Vagina (tissue), 2 donors: Measurements from ENCODE around the gene E2F8. TPM values are rescaled to one million over a fixed set of nuclear protein-coding genes. Genes with fewer than 3 reads are reported as not detected.

ENCODE experiments used
- DNase-seq, 2 donors: peaks; one replicate each; pipeline ENCODE4 v3.0.0-alpha.2; 2017; ENCODE audit errors: extremely low spot score in 2 of 2
- H3K27ac ChIP-seq: fragments of 200-600 bp; sonication (generic); one replicate; pipeline ENCODE4 v1.5.1; 2019
- H3K27me3 ChIP-seq: fragments of 200-600 bp; sonication (generic); one replicate; pipeline ENCODE4 v1.5.1; 2019
- H3K36me3 ChIP-seq, 2 donors: fragments of 200-600 bp; sonication (generic); one replicate each; pipeline ENCODE4 v1.5.1; 2017 to 2019
- H3K4me1 ChIP-seq: fragments of 200-600 bp; sonication (generic); one replicate; pipeline ENCODE4 v1.5.1; 2019
- H3K4me3 ChIP-seq, 2 donors: fragments of 200-600 bp; sonication (generic); 1 replicate in 1 of 2; 2 replicates in 1 of 2; pipeline ENCODE4 v1.5.1; 2016 to 2019
- H3K9me3 ChIP-seq: fragments of 200-600 bp; sonication (generic); one replicate; pipeline ENCODE4 v1.5.1; 2019
- POLR2A ChIP-seq, 2 donors: fragments of 450-650 bp; IDR thresholded peaks; one replicate each; pipeline ENCODE4 v1.6.1; 2017; ENCODE audit warnings: antibody characterized with exemption in 2 of 2, mild to moderate bottlenecking in 2 of 2, moderate library complexity in 2 of 2
- POLR2AphosphoS5 ChIP-seq, 2 donors: sonication (generic); formaldehyde crosslinking; IDR thresholded peaks; one replicate each; pipeline ENCODE4 v1.9.0; 2017; ENCODE audit warnings: antibody characterized with exemption in 2 of 2, mild to moderate bottlenecking in 2 of 2, low read depth in 1 of 2; ENCODE audit not compliant: insufficient read depth in 1 of 2
- intact Hi-C: fragments of 100-400 bp; cut with DNase I; formaldehyde crosslinking; loops from one replicate; pipeline ENCODE4 v1.15.1; 2023
- total RNA-seq: library from RNA; depleted of rRNA; stranded (reverse); fragments of >200 nt; gene quantifications from one replicate; pipeline ENCODE4 v1.2.3, GENCODE V29; 2016
- TF ChIP-seq, protein P1 (sequence below), 3 experiments: fragments of 450-650 bp in 2 of 3; fragments of 200-600 bp in 1 of 3; sonication (generic) in 1 of 3; IDR thresholded peaks; one replicate each; pipeline ENCODE4 v1.5.1; 2017 to 2019; ENCODE audit warnings: antibody characterized with exemption in 3 of 3, mild to moderate bottlenecking in 2 of 3, moderate library complexity in 2 of 3

Gene E2F8
- total RNA-seq, 1 donor from 2014 or later: 4.2 TPM

DNA sequence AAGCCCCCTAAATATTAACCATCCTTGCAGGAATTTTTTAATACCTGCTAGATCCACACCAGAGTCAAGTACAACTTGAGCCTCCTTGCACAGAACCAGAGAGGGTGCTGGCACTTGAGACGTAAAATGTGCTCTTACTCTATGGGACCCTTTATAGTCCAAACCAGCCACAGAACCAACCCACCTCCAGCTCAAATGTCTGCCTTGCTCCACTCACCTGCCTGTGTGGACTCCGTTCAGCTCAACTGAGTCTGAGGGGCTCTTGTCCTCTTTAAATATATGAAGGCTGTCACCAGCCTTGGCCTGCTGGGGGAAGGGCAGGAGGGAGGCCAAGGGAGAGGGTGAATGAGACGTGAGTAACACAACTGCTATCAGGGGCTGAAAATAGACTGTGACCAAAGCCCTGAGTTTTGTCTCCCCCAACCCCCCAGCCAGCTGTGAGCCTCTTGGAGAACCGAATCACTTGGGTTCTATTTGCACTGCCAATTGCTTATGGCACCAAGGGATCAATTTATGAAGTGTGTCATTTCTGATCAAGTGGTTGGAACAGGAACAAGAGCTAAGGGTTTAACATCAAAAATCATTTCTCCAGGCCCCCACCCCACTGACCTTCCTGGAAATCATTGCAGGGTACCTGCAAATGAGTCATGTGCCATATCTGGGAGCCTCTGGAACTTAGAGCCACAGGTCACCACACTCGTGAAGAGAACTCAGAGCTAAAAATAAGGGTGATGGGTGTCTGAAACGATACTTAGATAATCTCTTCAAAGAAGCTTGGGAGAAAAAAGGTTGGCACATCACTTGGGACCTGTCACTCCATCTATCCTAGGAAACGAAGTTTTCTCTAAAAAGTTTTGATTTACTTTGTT is 38.8 kb downstream of the E2F8 start, which contains the start of gene CSRP3:
Gene CSRP3, minus strand, starts transcription at position 247 of the 869 bp plus-strand sequence. CDS start 9,535 bp downstream, outside the sequence.
- TF ChIP-seq POLR2AphosphoS5 (IDR thresholded peaks at IDR 0.05; ENCODE audit: insufficient read depth in 1 of 2, low read depth in 1 of 2) (no peak), POLR2A (IDR thresholded peaks at IDR 0.05) (no peak)
- TF ChIP-seq, protein P1, sequence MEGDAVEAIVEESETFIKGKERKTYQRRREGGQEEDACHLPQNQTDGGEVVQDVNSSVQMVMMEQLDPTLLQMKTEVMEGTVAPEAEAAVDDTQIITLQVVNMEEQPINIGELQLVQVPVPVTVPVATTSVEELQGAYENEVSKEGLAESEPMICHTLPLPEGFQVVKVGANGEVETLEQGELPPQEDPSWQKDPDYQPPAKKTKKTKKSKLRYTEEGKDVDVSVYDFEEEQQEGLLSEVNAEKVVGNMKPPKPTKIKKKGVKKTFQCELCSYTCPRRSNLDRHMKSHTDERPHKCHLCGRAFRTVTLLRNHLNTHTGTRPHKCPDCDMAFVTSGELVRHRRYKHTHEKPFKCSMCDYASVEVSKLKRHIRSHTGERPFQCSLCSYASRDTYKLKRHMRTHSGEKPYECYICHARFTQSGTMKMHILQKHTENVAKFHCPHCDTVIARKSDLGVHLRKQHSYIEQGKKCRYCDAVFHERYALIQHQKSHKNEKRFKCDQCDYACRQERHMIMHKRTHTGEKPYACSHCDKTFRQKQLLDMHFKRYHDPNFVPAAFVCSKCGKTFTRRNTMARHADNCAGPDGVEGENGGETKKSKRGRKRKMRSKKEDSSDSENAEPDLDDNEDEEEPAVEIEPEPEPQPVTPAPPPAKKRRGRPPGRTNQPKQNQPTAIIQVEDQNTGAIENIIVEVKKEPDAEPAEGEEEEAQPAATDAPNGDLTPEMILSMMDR (IDR thresholded peaks at IDR 0.05): no peak
- DNase-seq: no peak
- no peaks in the 10 kb centered on the region for H3K27me3 ChIP-seq
- H3K36me3 ChIP-seq: no peaks in the 10 kb centered on the region
- no peak within 1 kb of the TSS for H3K27ac ChIP-seq
- intact Hi-C loops: no loop called here
- no peak within 1 kb of the TSS for H3K4me3 ChIP-seq
- H3K9me3 ChIP-seq: no peaks in the 10 kb centered on the region
- H3K4me1 ChIP-seq: no peaks in the 10 kb centered on the region

DNA sequence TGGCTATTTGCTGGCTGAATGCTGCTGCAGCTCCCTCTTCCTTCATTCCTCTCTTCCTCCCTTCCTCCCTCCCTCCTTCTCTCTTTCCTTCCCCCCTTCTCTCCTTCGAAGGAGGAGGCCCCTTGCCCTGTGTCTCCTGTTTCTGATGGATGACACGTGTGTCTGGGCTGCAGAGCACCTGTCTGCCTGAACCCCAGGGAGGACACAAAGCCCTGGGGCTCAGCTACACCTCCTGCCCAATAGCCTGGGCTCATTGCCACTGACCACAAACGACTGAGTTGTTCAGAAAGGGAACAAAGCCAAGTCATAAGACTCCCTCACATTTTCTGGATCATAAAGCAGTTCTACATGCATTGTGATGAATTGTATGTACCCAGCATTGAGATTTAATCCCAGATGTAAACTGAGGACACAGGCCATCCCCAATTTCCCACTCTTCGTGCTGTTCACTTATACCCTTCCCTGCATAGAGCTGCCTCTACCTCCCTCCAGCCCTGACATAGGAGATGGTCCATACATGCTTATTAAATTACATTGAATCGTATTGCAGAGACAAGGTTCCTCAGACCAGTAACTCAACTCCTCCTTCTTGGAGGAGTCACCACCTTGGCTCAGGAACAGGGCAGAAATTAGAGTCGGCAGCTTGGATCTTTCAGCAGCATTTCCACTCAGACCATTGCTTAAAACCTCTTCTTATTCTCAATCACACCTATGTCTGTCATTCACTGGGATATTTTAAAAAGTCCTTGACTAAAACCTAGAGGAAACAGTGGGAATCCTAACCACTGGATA is 40.1 kb downstream of the E2F8 start:
- no peak for DNase-seq
- no peak overlapping the region for H3K27ac ChIP-seq
- no peak overlapping the region for H3K4me3 ChIP-seq
- H3K36me3 ChIP-seq: no peaks in the 10 kb centered on the region
- H3K9me3 ChIP-seq: no peaks in the 10 kb centered on the region
- H3K4me1 ChIP-seq: no peaks in the 10 kb centered on the region
- no peaks in the 10 kb centered on the region for H3K27me3 ChIP-seq
- intact Hi-C loops: no loop called here
- TF ChIP-seq, protein P1 (IDR thresholded peaks at IDR 0.05): no peak
- TF ChIP-seq POLR2AphosphoS5 (IDR thresholded peaks at IDR 0.05; ENCODE audit: insufficient read depth in 1 of 2, low read depth in 1 of 2) (no peak), POLR2A (IDR thresholded peaks at IDR 0.05) (no peak)

- TF ChIP-seq POLR2A (IDR thresholded peaks at IDR 0.05) (no peak), POLR2AphosphoS5 (IDR thresholded peaks at IDR 0.05; ENCODE audit: insufficient read depth in 1 of 2, low read depth in 1 of 2) (no peak)
- TF ChIP-seq, protein P1 (IDR thresholded peaks at IDR 0.05): no peak
- no peaks in the 10 kb centered on the region for H3K4me1 ChIP-seq
- intact Hi-C loops: no loop called here
- no peak overlapping the region for H3K27ac ChIP-seq
- H3K27me3 ChIP-seq: no peaks in the 10 kb centered on the region
- H3K4me3 ChIP-seq: no peak overlapping the region
- no peak for DNase-seq
- H3K36me3 ChIP-seq: no peaks in the 10 kb centered on the region
- H3K9me3 ChIP-seq: no peaks in the 10 kb centered on the region
Measured at GRCh38 chr11:19199771-19200170, 41.0 kb downstream of the E2F8 start.

DNA sequence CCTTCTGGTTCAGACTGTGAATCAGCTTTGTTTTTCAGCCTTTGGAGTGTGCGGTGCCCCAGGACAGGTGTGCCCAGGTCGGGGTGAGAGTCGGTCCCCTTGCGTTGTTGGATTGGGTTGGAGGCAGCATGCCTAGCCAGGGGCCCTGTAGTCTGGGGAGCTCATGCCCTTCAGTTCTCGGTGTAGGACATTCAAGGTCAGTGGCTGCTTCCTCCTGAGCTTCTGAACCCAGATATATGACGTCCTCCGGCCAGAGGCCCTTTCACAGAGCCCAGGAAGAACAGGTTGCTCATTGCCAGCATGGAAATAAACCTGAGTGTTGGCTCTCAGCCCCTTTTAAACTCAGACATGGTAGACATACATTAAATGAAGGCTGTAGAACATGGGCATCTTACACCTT is 41.7 kb downstream of the E2F8 start:
- Histone ChIP-seq H3K27ac (no peak overlapping the region), H3K27me3 (no peaks in the 10 kb centered on the region), H3K9me3 (no peaks in the 10 kb centered on the region), H3K36me3 (no peaks in the 10 kb centered on the region), H3K4me1 (no peaks in the 10 kb centered on the region), H3K4me3 (no peak overlapping the region)
- no peak for DNase-seq
- intact Hi-C loops: no loop called here
- TF ChIP-seq, protein P1 (IDR thresholded peaks at IDR 0.05): no peak
- TF ChIP-seq POLR2A (IDR thresholded peaks at IDR 0.05): no peak
- TF ChIP-seq POLR2AphosphoS5 (IDR thresholded peaks at IDR 0.05; ENCODE audit: insufficient read depth in 1 of 2, low read depth in 1 of 2): no peak
